ENCODE results near the gene AFAP1.

The AFAP1 gene

GRCh38 chr4:7892212-7893019, 47.2 kb downstream of the AFAP1 start:
- DNase-seq (ENCODE audit: low spot score), result no peak

GRCh38 chr4:7890635-7891393, 48.8 kb downstream of the AFAP1 start:
- no peak for DNase-seq (ENCODE audit: low spot score)

DNA sequence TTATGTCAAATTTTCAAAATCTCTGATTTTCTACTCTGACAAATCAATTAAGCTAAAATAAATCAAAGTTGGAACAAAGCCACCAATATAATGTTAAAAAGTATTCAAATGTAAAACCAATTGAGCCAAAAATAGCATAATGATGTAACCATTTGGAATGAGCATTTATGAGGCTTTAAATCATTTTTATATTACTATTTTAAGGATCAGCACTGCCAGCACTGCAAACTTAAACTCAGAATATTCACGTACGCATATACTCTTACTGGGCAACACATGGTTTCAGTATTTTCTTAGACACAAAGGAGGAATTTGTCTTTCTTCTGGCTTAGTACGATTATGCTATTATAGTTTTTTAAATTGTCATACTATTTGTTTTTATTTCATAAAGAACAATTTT, 52.2 kb downstream of the AFAP1 start:
- DNase-seq (ENCODE audit: low spot score), result no peak

GRCh38 chr4:7886007-7886973, 53.4 kb downstream of the AFAP1 start:
- DNase-seq (ENCODE audit: low spot score), result no peak

DNA sequence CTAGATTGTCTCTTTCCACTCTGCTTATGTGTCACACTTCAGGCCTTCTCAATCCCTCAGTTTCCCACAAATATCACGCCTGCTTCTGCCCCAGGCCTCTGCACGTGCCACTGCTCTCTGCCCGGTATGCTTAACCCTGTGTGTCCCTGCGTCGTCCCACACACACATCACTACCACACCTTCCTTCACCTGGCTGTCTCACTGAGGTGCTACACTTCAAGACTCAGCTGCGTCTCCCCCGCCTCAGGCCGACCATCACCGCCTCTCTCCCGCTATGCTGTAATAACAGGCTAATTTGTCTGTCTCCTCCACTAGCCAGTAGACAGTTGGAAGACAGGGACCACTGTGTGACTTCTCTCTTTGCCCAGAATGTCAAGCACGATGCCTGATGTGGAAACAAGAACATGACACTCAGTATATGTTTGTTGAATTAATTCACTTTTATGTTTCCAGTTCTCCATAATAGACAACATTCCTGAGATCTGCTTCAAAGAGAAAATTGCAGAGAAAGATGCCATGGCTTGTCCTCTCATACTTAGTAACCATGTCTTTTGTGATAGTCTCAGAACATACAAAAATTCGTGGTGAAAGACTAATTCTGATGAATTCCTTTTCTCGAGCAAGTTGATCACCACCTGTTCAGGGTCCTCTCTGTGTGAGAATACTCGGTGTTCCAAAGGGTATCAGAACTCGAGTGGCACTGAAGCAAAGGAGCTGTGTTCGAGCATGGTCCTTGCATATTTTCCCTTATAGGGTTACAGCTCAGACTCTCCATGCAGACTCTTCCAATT, 54.2 kb downstream of the AFAP1 start:
- no peak for DNase-seq (ENCODE audit: low spot score)

GRCh38 chr4:7880683-7881082, 59.0 kb downstream of the AFAP1 start:
- DNase-seq (ENCODE audit: low spot score), result no peak

DNA sequence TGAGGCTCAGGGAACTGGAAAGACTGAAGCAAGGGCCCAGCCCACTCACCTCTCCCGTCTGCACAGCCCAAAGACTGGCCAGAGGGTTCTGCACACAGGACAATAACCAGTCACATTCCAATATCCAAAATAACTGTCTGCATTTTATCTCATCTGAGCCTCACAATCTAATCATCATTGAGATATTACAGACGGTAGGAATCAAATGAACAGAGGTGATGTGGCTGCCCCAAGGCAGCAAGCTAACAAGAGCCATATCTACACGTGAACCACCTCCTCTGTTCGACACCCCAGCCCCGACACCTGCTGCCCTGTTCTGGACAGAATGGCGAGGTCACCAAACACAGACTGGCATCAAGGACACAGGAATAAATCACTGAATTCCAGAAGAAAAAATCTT, 60.5 kb downstream of the AFAP1 start:
- no peak for DNase-seq (ENCODE audit: low spot score)

DNA sequence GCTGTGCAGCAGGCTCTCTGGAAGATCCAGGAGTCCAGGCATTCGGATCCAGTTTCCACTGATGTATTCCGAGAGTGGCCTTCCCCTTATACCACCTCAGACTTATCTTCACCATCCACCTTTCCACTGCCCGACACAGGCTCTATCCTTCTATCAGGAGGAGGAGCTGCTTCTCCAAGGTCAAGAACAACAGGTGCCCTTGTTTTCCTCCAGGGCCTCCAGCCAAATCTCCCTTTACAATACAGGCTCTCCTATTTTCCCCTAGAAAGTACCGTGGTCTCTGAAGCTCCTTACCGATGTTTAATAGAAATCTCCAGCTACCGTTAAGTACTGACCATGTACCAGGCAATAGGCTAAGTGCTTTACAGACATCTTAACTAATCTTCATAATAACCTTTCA, 61.3 kb downstream of the AFAP1 start:
- DNase-seq (ENCODE audit: low spot score), result no peak

DNA sequence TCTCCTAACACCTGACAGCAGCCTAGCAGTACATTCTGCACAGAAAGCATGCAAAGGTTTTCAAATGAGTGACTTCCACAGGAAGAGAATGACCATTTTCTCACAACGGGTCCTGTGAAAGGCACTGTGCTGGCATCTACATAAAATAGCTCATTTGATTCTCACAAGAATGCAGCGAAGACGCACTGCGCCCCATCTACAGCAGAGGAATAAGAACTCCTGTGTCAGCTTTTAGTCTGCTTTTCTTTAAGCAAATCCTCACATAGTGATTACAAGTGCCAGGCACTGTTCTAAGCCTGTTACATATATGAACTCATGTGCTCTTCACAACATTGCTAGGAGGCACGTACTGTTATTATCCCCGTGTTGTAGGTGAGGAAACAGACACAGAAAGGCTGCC, 62.5 kb downstream of the AFAP1 start:
- DNase-seq (ENCODE audit: low spot score), result no peak

DNA sequence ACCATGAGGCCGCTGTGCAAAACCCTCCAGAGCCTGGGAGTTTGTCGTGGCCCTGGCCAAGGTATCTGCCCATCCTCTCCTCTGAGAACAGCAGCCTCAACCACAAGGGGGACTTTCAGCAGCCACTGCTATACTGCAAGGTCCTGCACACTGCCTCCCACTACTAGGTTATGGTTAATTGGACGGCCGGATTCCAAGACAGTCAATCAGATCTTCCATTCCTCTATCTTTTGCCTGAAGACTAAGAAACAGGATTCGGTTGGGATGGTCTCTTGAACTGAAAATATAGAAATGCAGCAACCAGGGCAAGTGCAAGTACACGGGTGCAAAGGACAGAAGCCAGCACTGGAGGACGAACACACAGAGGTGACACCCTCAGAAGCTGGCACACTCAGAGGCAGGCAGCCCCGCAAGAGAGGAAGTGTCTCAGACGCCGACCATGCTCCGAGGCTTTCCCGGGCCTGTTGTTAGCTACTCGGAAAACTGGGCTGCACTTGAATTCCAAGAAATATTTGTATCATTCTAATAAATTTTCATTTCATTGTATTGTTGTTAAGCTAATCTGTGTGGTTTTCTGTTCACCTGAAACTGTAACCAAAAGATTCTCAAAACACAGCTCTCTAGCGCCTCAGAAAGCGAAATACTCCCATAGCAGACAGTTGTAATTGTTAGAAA, 63.3 kb downstream of the AFAP1 start:
- DNase-seq (ENCODE audit: low spot score), result peak; percentile 21

DNA sequence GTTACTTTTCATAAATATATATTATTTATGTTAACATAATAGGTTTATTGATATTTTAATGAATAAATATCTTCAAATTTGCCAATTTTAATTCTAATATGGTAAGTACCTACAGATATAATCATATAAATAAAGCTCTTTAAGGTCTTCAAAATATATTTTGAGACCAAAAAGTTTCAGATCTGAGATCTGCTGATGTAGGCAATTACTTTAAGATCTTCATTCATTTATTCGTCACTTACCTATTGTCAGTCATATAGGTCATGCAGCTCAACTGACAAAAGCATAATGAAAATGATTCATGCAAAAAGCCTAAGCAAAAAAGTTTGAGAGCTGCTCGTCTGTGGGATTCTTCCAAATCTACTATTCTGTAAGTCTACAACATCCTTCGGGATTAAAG, 64.8 kb downstream of the AFAP1 start:
- no peak for DNase-seq (ENCODE audit: low spot score)

- DNase-seq (ENCODE audit: low spot score), result no peak
These were observed 65.8 kb downstream of the AFAP1 start for GRCh38 chr4:7873881-7874280.

DNA sequence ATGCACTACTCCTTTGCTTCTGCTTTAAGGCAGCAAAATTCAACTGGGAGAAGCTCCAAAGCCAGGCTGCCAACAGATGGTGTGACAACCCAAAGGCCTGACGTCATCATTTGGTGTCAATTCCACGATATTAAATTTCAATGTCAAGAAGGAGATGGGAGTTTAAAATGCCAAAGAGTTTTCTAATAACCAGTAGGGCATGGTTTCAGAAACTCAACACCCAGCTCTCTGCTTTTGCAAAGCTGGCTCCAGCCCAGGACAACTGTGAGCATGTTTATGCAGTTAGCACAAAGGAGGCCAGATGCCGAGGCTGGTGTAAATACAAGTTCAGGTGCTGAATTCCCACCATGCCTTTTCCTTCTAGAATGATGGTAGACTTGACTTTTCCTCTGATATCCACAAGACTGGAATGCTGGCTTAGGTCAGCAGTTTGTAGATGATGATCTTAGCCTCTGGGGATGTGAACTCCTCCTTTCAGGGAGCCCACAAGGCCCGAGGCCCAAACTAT, 67.3 kb downstream of the AFAP1 start:
- DNase-seq (ENCODE audit: low spot score), result no peak

- no peak for DNase-seq (ENCODE audit: low spot score)
These were observed 68.3 kb downstream of the AFAP1 start for GRCh38 chr4:7871356-7871755.

- DNase-seq (ENCODE audit: low spot score), result no peak
These were observed 70.7 kb downstream of the AFAP1 start for GRCh38 chr4:7868892-7869471.

DNA sequence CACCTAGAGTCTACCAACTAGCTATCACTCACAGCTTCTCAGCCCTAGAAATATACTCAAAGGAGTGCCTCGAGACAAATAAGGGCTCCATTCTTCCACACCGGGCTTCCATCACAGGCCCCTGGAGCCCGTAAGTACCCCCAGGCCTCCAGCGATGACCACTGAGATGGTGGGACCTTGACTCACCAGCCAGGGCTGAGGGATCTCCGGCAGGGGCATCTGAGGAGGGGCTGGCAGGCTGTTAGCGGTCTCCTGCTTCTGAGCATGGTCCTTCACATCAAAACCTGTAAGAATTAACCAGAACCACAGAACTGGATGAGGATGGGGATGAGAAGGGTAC, 71.3 kb downstream of the AFAP1 start:
- no peak for DNase-seq (ENCODE audit: low spot score)

- no peak for DNase-seq (ENCODE audit: low spot score)
These were observed 71.8 kb downstream of the AFAP1 start for GRCh38 chr4:7867701-7868435.

- DNase-seq (ENCODE audit: low spot score), result no peak
These were observed 72.5 kb downstream of the AFAP1 start for GRCh38 chr4:7867191-7867590.

DNA sequence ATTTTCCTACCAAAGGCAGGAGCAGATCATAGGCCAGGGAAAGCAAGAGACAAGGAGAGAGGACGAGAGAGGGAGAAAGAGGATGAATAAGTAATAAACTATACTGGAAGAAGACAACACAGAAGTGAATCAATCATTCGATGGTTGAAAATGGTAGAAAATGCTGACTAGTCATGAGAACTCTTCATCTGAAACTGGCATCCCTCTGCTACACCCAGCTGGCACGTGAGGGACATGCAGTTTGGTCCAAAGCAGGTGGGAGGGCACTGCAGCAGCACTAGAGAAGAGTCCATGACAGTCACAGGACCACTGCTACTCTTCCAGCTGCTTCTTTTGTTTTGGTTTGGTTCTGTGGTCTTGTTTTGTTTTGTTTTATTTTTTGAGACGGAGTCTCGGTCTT, 74.1 kb downstream of the AFAP1 start:
- DNase-seq (ENCODE audit: low spot score), result peak; percentile 23

- DNase-seq (ENCODE audit: low spot score), result no peak
These were observed 75.0 kb downstream of the AFAP1 start for GRCh38 chr4:7864685-7865084.
